ENCODE measurements around the gene NUDT3. TPM values are rescaled to one million over a fixed set of nuclear protein-coding genes. Genes with fewer than 3 reads are reported as not detected.
"Not testable (repeated sequence)": the region's sequence is repeated elsewhere in the genome, so short reads cannot be mapped to it uniquely, and the experiment has no call there.

The NUDT3 gene
- total RNA-seq, 4 donors from 2014 or later: 32.2 to 66.3 (median 46.9) TPM

GRCh38 chr6:34273242-34273805 is 119.1 kb downstream of the NUDT3 start:
- peak; percentile 79 for ATAC-seq

GRCh38 chr6:34272013-34272926 is 120.2 kb downstream of the NUDT3 start:
- peak overlapping the region in 1 of 4 donors; percentile 19 for H3K27ac ChIP-seq
- no peaks in the 10 kb centered on the region for H3K27me3 ChIP-seq
- H3K36me3 ChIP-seq: no peaks in the 10 kb centered on the region
- 78 to 100% methylated on average over 3 to 7 of the region's 13 CpGs for WGBS, 2 donors (ENCODE audit: low coverage in 1 of 2)
- no peaks in the 10 kb centered on the region for H3K9me3 ChIP-seq
- H3K4me3 ChIP-seq: no peak overlapping the region
- TF ChIP-seq EP300 (IDR thresholded peaks at IDR 0.05): no peak
- TF ChIP-seq, protein P1, sequence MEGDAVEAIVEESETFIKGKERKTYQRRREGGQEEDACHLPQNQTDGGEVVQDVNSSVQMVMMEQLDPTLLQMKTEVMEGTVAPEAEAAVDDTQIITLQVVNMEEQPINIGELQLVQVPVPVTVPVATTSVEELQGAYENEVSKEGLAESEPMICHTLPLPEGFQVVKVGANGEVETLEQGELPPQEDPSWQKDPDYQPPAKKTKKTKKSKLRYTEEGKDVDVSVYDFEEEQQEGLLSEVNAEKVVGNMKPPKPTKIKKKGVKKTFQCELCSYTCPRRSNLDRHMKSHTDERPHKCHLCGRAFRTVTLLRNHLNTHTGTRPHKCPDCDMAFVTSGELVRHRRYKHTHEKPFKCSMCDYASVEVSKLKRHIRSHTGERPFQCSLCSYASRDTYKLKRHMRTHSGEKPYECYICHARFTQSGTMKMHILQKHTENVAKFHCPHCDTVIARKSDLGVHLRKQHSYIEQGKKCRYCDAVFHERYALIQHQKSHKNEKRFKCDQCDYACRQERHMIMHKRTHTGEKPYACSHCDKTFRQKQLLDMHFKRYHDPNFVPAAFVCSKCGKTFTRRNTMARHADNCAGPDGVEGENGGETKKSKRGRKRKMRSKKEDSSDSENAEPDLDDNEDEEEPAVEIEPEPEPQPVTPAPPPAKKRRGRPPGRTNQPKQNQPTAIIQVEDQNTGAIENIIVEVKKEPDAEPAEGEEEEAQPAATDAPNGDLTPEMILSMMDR (IDR thresholded peaks at IDR 0.05): no peak
- TF ChIP-seq POLR2AphosphoS5 (IDR thresholded peaks at IDR 0.05): no peak
- no peak for TF ChIP-seq POLR2A (IDR thresholded peaks at IDR 0.05)
- no peak for ATAC-seq
- no peaks in the 10 kb centered on the region for H3K4me1 ChIP-seq

More at GRCh38 chr6:34273242-34273805, 119.1 kb downstream of the NUDT3 start:
- WGBS, 2 donors (ENCODE audit: low coverage in 1 of 2): 0 to 100% methylated on average over 1 of the region's 3 CpGs
- H3K36me3 ChIP-seq: peaks cover 0 to 6% of the 10 kb centered on the region in 2 donors
- TF ChIP-seq POLR2A (IDR thresholded peaks at IDR 0.05) (no peak), EP300 (IDR thresholded peaks at IDR 0.05) (no peak), POLR2AphosphoS5 (IDR thresholded peaks at IDR 0.05) (peak; percentile 9)
- TF ChIP-seq, protein P1 (IDR thresholded peaks at IDR 0.05): no peak
- no peaks in the 10 kb centered on the region for H3K4me1 ChIP-seq
- H3K27ac ChIP-seq: no peak overlapping the region
- H3K4me3 ChIP-seq: no peak overlapping the region
- H3K9me3 ChIP-seq: no peaks in the 10 kb centered on the region
- H3K27me3 ChIP-seq: no peaks in the 10 kb centered on the region

DNA sequence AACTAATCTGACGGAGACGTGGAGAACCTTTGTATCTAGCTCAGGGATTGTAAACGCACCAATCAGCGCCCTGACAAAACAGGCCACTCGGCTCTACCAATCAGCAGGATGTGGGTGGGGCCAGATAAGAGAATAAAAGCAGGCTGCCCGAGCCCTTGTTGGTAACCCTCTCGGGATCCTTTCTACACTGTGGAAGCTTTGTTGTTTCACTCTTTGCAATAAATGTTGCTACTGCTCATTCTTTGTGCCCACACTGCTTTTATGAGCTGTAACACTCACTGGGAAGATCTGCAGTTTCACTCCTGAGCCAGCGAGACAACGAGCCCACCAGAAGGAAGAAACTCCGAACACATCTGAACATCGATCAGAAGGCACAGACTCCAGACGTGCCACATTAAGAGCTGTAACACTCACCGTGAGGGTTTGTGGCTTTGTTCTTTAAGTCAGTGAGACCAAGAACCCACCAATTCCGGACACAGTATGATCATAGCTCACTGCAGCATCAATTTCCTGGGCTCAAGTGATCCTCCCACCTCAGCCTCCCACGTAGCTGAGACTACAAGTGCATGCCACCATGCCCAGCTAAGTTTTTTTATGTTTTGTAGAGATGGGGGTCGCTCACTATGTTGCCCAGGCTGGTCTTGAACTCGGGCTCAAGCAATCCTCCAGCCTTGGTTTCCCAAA is 122.7 kb downstream of the NUDT3 start:
- H3K27ac ChIP-seq, H3K36me3 ChIP-seq, H3K4me3 ChIP-seq, H3K27me3 ChIP-seq, H3K4me1 ChIP-seq, H3K9me3 ChIP-seq, ATAC-seq: not testable (repeated sequence)
- 87 to 90% methylated on average over 7 to 10 of the region's 17 CpGs for WGBS, 2 donors (ENCODE audit: low coverage in 1 of 2)

DNA sequence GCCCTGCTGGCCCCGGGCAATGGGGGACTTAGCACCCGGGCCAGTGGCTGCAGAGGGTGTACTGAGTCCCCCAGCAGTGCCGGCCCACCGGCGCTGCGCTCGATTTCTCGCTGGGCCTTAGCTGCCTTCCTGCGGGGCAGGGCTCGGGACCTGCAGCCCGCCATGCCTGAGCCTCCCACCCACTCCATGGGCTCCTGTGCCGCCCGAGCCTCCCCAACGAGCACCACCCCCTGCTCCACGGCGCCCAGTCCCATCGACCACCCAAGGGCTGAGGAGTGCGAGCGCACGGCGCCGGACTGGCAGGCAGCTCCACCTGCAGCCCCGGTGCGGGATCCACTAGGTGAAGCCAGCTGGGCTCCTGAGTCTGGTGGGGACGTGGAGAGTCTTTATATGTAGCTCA is 123.3 kb downstream of the NUDT3 start:
- WGBS, 2 donors (ENCODE audit: low coverage in 1 of 2): 100% methylated on average over 3 of the region's 25 CpGs; no CpG with 5 or more reads in 1 of the 2 donors
- not testable (repeated sequence) for ATAC-seq, H3K36me3 ChIP-seq

GRCh38 chr6:34267746-34268145 is 124.7 kb downstream of the NUDT3 start:
- TF ChIP-seq EP300 (IDR thresholded peaks at IDR 0.05) (no peak), POLR2A (IDR thresholded peaks at IDR 0.05) (no peak), POLR2AphosphoS5 (IDR thresholded peaks at IDR 0.05) (no peak)
- TF ChIP-seq, protein P1 (IDR thresholded peaks at IDR 0.05): no peak
- 80 to 100% methylated on average over 1 of the region's 2 CpGs for WGBS, 2 donors (ENCODE audit: low coverage in 1 of 2)
- ATAC-seq: no peak
- Histone ChIP-seq H3K4me3 (no peak overlapping the region), H3K4me1 (no peaks in the 10 kb centered on the region), H3K27ac (no peak overlapping the region), H3K9me3 (peaks cover 0 to 7% (median 0%) of the 10 kb centered on the region in 3 donors), H3K36me3 (no peaks in the 10 kb centered on the region), H3K27me3 (no peaks in the 10 kb centered on the region)

More for the DNA sequence above, 123.3 kb downstream of the NUDT3 start:
- not testable (repeated sequence) for H3K4me1 ChIP-seq, H3K9me3 ChIP-seq, H3K4me3 ChIP-seq, H3K27ac ChIP-seq, H3K27me3 ChIP-seq

DNA sequence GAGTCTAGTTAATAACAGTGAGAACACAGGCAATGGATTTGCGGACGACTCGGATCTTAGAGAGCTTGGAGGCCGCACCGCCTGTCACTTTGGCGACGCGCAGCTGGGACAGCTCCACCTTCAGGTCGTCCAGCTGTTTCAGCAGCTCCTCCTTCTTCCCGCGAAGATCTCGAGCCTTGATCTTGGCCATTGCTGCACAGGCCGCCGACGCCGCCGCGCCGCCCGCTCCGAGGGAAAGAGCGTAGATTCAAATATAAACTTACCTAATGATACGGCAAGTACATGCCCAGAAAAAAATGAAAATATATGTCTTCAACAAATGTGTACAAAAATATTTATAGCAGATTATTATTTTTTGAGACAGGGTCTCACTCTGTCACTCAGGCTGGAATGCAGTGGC is 129.0 kb downstream of the NUDT3 start:
- H3K4me3 ChIP-seq, H3K9me3 ChIP-seq, H3K27me3 ChIP-seq, H3K36me3 ChIP-seq, H3K4me1 ChIP-seq, H3K27ac ChIP-seq, ATAC-seq: not testable (repeated sequence)
- 65 to 100% methylated on average over 1 to 22 of the region's 23 CpGs for WGBS, 2 donors (ENCODE audit: low coverage in 1 of 2)

Data from gastroesophageal sphincter (tissue), 4 donors.